Gastroesophageal sphincter (tissue), 3 donors: Measurements from ENCODE around the gene INTS11.
A peak's percentile ranks its signal among the peaks of the same experiment; 100 is the strongest.

Source experiments
- CTCF ChIP-seq, 4 experiments: fragments of 200-600 bp in 2 of 4; fragments of 450-650 bp in 2 of 4; sonication (generic) in 1 of 4; IDR thresholded peaks; one replicate each; pipeline ENCODE4 v1.5.1; 2017 to 2019; ENCODE audit warnings: antibody characterized with exemption in 4 of 4, mild to moderate bottlenecking in 2 of 4, moderate library complexity in 2 of 4
- POLR2AphosphoS5 ChIP-seq: sonication (generic); formaldehyde crosslinking; IDR thresholded peaks from one replicate; pipeline ENCODE4 v1.6.1; 2017; ENCODE audit warnings: antibody characterized with exemption

GRCh38 chr1:1264868-1265272, 59.6 kb downstream of the INTS11 start:
- peak in 1 of 4 experiments; percentile 8 for TF ChIP-seq CTCF (IDR thresholded peaks at IDR 0.05)
- TF ChIP-seq POLR2AphosphoS5 = no peak
